Duodenal mucosa (tissue), 2 donors: Measurements from ENCODE around the gene PIERCE2.

Source experiments
- H3K27ac ChIP-seq: one replicate; pipeline ENCODE4 v1.7.0; 2013; ENCODE audit warnings: low read depth, low read length
- H3K27me3 ChIP-seq, 2 donors: one replicate each; pipeline ENCODE4 v1.7.0; 2013; ENCODE audit warnings: low read length in 2 of 2, control low read depth in 1 of 2; ENCODE audit not compliant: insufficient read depth in 2 of 2, control insufficient read depth in 1 of 2
- H3K36me3 ChIP-seq, 2 donors: one replicate each; pipeline ENCODE4 v1.7.0; 2013; ENCODE audit warnings: low read length in 2 of 2, control low read depth in 1 of 2; ENCODE audit not compliant: insufficient read depth in 2 of 2, control insufficient read depth in 1 of 2
- H3K4me1 ChIP-seq, 2 donors: one replicate each; pipeline ENCODE4 v1.7.0; 2013; ENCODE audit warnings: low read length in 2 of 2, control low read depth in 1 of 2; ENCODE audit not compliant: insufficient read depth in 2 of 2, control insufficient read depth in 1 of 2
- H3K4me3 ChIP-seq, 2 donors: one replicate each; pipeline ENCODE4 v1.7.0; 2013; ENCODE audit warnings: low read length in 2 of 2, low read depth in 1 of 2
- H3K9ac ChIP-seq, 2 donors: one replicate each; pipeline ENCODE4 v1.7.0; 2013; ENCODE audit warnings: low read length in 2 of 2, low read depth in 1 of 2
- H3K9me3 ChIP-seq, 2 donors: one replicate each; pipeline ENCODE4 v1.7.0; 2013; ENCODE audit warnings: low read length in 2 of 2, control low read depth in 1 of 2; ENCODE audit not compliant: control insufficient read depth in 1 of 2

Gene PIERCE2, protein sequence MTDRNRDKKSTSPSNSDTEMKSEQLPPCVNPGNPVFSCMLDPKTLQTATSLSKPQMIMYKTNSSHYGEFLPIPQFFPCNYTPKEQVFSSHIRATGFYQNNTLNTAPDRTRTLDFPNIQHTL

GRCh38 chr15:55408012-55408928 lies at the start of gene PIERCE2, which contains the start of gene CCPG1:
PIERCE2 (plus strand) TSS chr15:55408495; CDS start chr15:55408769, 274 bp downstream.
CCPG1 (minus strand) TSS chr15:55408359; CDS start chr15:55389424, 18,935 bp downstream.
- peaks cover 12 to 14% of the 10 kb centered on the region in 2 donors for H3K4me1 ChIP-seq
- no peaks in the 10 kb centered on the region for H3K36me3 ChIP-seq
- no peaks in the 10 kb centered on the region for H3K9me3 ChIP-seq
- peak within 1 kb of the TSS; percentile 94 for H3K27ac ChIP-seq
- peak within 1 kb of the TSS; percentile 91 to 94 for H3K4me3 ChIP-seq
- H3K9ac ChIP-seq, result peak within 1 kb of the TSS; percentile 89 to 95
- no peaks in the 10 kb centered on the region for H3K27me3 ChIP-seq

DNA sequence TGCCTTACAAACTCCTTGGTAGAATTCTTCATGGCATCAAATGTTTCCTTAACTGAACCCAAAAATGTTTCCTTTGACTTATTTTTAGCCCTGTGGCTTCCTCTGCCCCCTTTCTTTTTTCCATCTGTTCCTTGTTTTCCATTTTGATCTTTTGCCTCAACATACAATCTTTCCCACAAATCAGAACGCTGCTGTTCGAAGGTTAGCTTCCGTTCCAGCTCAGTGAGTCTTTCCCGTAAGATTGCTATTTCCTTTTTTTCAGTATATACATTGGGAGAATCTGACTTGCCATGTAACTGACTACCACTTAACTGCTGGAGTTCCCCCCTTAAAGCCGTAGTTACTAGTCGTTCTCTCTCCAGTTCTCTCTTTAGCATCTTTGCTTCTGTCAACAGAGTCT lies 48.0 kb upstream of the PIERCE2 start:
- Histone ChIP-seq H3K9me3 (no peaks in the 10 kb centered on the region), H3K4me1 (no peaks in the 10 kb centered on the region), H3K9ac (no peak overlapping the region), H3K27me3 (no peaks in the 10 kb centered on the region), H3K36me3 (peaks cover 3 to 20% of the 10 kb centered on the region in 2 donors), H3K4me3 (no peak overlapping the region), H3K27ac (no peak overlapping the region)

DNA sequence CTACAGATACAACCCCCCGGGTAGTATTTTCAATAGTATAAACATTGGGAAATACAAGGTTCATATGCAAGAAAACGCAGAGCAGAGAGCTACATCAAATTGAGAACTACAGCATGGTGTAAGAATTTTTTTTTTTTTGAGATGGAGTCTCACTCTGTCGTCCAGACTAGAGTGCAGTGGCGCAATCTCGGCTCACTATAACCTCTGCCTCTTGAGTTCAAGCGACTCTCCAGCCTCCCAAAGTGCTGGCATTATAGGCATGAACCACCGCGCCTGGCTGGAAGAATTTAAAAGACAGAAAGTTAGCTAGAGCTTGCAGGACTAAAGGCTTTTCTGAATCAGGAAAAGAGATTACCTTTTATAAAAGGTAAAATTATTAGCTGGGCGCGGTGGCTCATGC lies 47.2 kb upstream of the PIERCE2 start:
- no peaks in the 10 kb centered on the region for H3K4me1 ChIP-seq

DNA sequence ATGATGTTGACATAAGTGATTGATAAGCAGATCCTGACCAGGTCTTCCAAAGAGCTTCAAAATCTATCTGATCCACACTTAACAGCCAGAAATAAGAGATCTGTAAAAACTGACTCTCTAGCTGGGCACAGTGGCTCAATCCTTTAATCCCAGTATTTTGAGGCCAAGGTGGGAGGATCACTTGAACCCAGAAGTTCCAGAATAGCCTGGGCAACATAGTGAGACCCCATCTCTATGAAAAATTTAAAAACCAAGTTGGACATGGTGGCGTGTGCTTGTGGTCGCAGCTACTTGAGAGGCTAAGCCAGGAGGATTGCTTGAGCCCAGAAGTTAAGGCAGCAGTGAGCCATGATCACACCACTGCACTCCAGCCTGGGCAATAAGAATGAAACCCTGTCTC lies 45.7 kb upstream of the PIERCE2 start:
- Histone ChIP-seq H3K9ac (no peak overlapping the region), H3K27ac (no peak overlapping the region), H3K9me3 (no peaks in the 10 kb centered on the region), H3K4me1 (no peaks in the 10 kb centered on the region), H3K27me3 (no peaks in the 10 kb centered on the region), H3K4me3 (no peak overlapping the region), H3K36me3 (peaks cover 3 to 7% of the 10 kb centered on the region in 2 donors)

More for the DNA sequence above, 47.2 kb upstream of the PIERCE2 start:
- H3K27ac ChIP-seq, result no peak overlapping the region
- peaks cover 3 to 16% of the 10 kb centered on the region in 2 donors for H3K36me3 ChIP-seq
- no peak overlapping the region for H3K4me3 ChIP-seq
- no peaks in the 10 kb centered on the region for H3K27me3 ChIP-seq
- H3K9me3 ChIP-seq, result no peaks in the 10 kb centered on the region
- no peak overlapping the region for H3K9ac ChIP-seq

GRCh38 chr15:55366981-55367380 lies 41.3 kb upstream of the PIERCE2 start:
- Histone ChIP-seq H3K9me3 (no peaks in the 10 kb centered on the region), H3K4me3 (no peak overlapping the region), H3K9ac (no peak overlapping the region), H3K36me3 (peaks cover 0 to 15% of the 10 kb centered on the region in 2 donors), H3K27ac (no peak overlapping the region), H3K27me3 (no peaks in the 10 kb centered on the region), H3K4me1 (no peaks in the 10 kb centered on the region)

GRCh38 chr15:55372701-55373440 lies 35.4 kb upstream of the PIERCE2 start:
- Histone ChIP-seq H3K27ac (no peak overlapping the region), H3K36me3 (peaks cover 6 to 18% of the 10 kb centered on the region in 2 donors)

DNA sequence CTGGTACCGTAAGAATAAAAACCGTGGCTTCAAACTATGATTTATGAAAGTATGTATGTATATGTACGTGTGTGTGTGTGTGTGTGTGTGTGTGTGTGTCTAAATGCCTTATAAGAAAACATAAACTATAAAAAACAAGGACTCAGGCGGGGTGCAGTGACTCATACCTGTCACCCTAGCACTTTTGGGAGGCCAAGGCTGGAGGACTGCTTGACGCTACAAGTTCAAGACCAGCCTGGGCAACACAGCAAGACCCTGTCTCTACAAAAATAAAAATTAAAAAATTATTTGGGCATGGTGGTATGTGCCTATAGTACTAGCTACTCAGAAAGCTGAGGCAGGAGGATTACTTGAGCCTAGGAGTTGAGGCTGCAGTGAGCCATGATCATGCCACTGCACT lies 29.2 kb upstream of the PIERCE2 start:
- H3K27ac ChIP-seq, result no peak overlapping the region
- H3K4me3 ChIP-seq, result no peak overlapping the region
- no peak overlapping the region for H3K9ac ChIP-seq
- H3K27me3 ChIP-seq, result no peaks in the 10 kb centered on the region
- H3K4me1 ChIP-seq, result no peaks in the 10 kb centered on the region
- H3K9me3 ChIP-seq, result no peaks in the 10 kb centered on the region
- H3K36me3 ChIP-seq, result peaks cover 10 to 11% of the 10 kb centered on the region in 2 donors

More at GRCh38 chr15:55372701-55373440, 35.4 kb upstream of the PIERCE2 start:
- no peak overlapping the region for H3K4me3 ChIP-seq
- H3K4me1 ChIP-seq, result peaks cover 0 to 5% of the 10 kb centered on the region in 2 donors
- H3K9me3 ChIP-seq, result no peaks in the 10 kb centered on the region
- no peak overlapping the region for H3K9ac ChIP-seq
- H3K27me3 ChIP-seq, result no peaks in the 10 kb centered on the region

DNA sequence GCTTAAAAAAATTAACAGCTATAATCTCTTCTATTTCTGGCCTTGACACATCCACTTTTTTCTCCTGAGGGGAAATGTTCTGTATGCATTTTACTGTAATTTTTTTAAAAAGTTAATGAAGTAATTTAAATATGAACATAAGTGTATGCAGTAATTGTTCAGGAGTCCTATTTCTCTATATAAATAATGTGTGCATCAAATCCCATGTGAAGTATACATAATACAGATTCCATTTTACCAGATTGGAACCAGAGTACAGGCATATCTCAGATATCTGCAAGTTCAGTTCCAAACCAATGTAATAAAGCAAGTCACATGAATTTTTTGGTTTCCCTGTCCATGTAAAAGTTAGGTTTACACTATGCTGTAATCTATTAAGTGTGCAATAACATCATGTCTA lies 26.7 kb upstream of the PIERCE2 start:
- H3K4me3 ChIP-seq, result no peak overlapping the region
- H3K9ac ChIP-seq, result no peak overlapping the region
- H3K27ac ChIP-seq, result no peak overlapping the region
- no peaks in the 10 kb centered on the region for H3K27me3 ChIP-seq
- peaks cover 5 to 7% of the 10 kb centered on the region in 2 donors for H3K36me3 ChIP-seq
- no peaks in the 10 kb centered on the region for H3K4me1 ChIP-seq
- H3K9me3 ChIP-seq, result no peaks in the 10 kb centered on the region

GRCh38 chr15:55383687-55384086 lies 24.6 kb upstream of the PIERCE2 start:
- Histone ChIP-seq H3K4me3 (no peak overlapping the region), H3K36me3 (peaks cover 8 to 12% of the 10 kb centered on the region in 2 donors), H3K27ac (no peak overlapping the region), H3K4me1 (no peaks in the 10 kb centered on the region), H3K9me3 (no peaks in the 10 kb centered on the region), H3K27me3 (no peaks in the 10 kb centered on the region), H3K9ac (no peak overlapping the region)

GRCh38 chr15:55387027-55387426 lies 21.3 kb upstream of the PIERCE2 start:
- Histone ChIP-seq H3K4me3 (no peak overlapping the region), H3K36me3 (peaks cover 8% of the 10 kb centered on the region in 2 donors), H3K27me3 (no peaks in the 10 kb centered on the region), H3K9me3 (no peaks in the 10 kb centered on the region), H3K4me1 (no peaks in the 10 kb centered on the region), H3K27ac (no peak overlapping the region), H3K9ac (no peak overlapping the region)
